NAMALWA (cell line): ENCODE data around the gene KCNMA1.

Source experiments
- DNase-seq: peaks from one replicate; pipeline ENCODE4 v3.0.0-alpha.2; 2015; ENCODE audit warnings: low spot score

The KCNMA1 gene

GRCh38 chr10:77180104-77180503 lies 457.5 kb downstream of the KCNMA1 start:
- no peak for DNase-seq

- DNase-seq = no peak
These were observed 458.5 kb downstream of the KCNMA1 start for GRCh38 chr10:77179015-77179695.

GRCh38 chr10:77177589-77177988 lies 460.0 kb downstream of the KCNMA1 start:
- no peak for DNase-seq

GRCh38 chr10:77177161-77177560 lies 460.4 kb downstream of the KCNMA1 start:
- DNase-seq = no peak

- peak; percentile 4 for DNase-seq
These were observed 461.4 kb downstream of the KCNMA1 start for GRCh38 chr10:77176232-77176631.

GRCh38 chr10:77175631-77176222 lies 461.9 kb downstream of the KCNMA1 start:
- no peak for DNase-seq

- peak; percentile 72 for DNase-seq
These were observed 463.8 kb downstream of the KCNMA1 start for GRCh38 chr10:77173615-77174461.

- no peak for DNase-seq
These were observed 465.5 kb downstream of the KCNMA1 start for GRCh38 chr10:77172086-77172485.

GRCh38 chr10:77168861-77169260 lies 468.7 kb downstream of the KCNMA1 start:
- no peak for DNase-seq

- no peak for DNase-seq
These were observed 469.4 kb downstream of the KCNMA1 start for GRCh38 chr10:77168161-77168560.

- DNase-seq = peak; percentile 66
These were observed 472.0 kb downstream of the KCNMA1 start for GRCh38 chr10:77165445-77166208.

GRCh38 chr10:77164616-77165311 lies 472.8 kb downstream of the KCNMA1 start:
- DNase-seq = no peak

- no peak for DNase-seq
These were observed 473.8 kb downstream of the KCNMA1 start for GRCh38 chr10:77163670-77164348.

- DNase-seq = no peak
These were observed 474.9 kb downstream of the KCNMA1 start for GRCh38 chr10:77162697-77163096.

- DNase-seq = no peak
These were observed 476.9 kb downstream of the KCNMA1 start for GRCh38 chr10:77160679-77161078.

GRCh38 chr10:77159538-77160110 lies 478.0 kb downstream of the KCNMA1 start:
- no peak for DNase-seq

- DNase-seq = no peak
These were observed 478.9 kb downstream of the KCNMA1 start for GRCh38 chr10:77158666-77159065.

GRCh38 chr10:77157248-77158019 lies 480.2 kb downstream of the KCNMA1 start:
- no peak for DNase-seq

GRCh38 chr10:77156406-77156879 lies 481.2 kb downstream of the KCNMA1 start:
- DNase-seq = no peak

GRCh38 chr10:77152256-77152655 lies 485.4 kb downstream of the KCNMA1 start:
- DNase-seq = no peak
